Hepatocyte (in vitro differentiated cells): ENCODE measurements around the gene XRCC2.

Source experiments
- EZH2 ChIP-seq: fragments of 200-600 bp; sonication (generic); IDR thresholded peaks from 2 replicates; pipeline ENCODE4 v1.6.1; 2016; ENCODE audit warnings: antibody characterized with exemption, mild to moderate bottlenecking, borderline replicate concordance
- EZH2phosphoT487 ChIP-seq: fragments of 200-600 bp; sonication (generic); IDR thresholded peaks from one replicate; pipeline ENCODE4 v1.6.1; 2018; ENCODE audit warnings: antibody characterized with exemption, mild to moderate bottlenecking, low read depth, moderate library complexity; ENCODE audit not compliant: unreplicated experiment, severe bottlenecking
- TF ChIP-seq, protein P1 (sequence below): fragments of 200-600 bp; sonication (generic); IDR thresholded peaks from 2 replicates; pipeline ENCODE4 v1.5.1; 2016; ENCODE audit warnings: antibody characterized with exemption, mild to moderate bottlenecking; ENCODE audit not compliant: poor library complexity

DNA sequence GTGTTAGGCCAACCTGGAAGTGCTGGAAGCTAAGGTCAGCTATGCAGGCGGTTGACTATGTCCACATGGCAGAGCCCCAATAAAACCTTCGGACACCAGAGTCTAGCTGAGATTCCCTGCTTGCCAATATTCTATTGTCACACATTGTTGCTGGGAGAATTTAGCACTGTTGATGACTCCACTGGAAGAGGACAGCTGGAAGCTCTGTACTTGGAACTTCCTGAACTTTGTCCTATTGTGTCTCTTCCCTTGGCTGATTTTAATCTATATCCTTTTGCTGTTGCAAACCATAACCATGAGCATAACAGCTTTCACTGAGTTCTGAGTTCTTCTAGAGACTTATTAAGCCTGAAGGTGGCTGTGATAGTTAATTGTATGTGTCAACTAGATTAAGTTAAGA, 12.0 kb downstream of the XRCC2 start:
- TF ChIP-seq, protein P1, sequence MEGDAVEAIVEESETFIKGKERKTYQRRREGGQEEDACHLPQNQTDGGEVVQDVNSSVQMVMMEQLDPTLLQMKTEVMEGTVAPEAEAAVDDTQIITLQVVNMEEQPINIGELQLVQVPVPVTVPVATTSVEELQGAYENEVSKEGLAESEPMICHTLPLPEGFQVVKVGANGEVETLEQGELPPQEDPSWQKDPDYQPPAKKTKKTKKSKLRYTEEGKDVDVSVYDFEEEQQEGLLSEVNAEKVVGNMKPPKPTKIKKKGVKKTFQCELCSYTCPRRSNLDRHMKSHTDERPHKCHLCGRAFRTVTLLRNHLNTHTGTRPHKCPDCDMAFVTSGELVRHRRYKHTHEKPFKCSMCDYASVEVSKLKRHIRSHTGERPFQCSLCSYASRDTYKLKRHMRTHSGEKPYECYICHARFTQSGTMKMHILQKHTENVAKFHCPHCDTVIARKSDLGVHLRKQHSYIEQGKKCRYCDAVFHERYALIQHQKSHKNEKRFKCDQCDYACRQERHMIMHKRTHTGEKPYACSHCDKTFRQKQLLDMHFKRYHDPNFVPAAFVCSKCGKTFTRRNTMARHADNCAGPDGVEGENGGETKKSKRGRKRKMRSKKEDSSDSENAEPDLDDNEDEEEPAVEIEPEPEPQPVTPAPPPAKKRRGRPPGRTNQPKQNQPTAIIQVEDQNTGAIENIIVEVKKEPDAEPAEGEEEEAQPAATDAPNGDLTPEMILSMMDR = no peak
- TF ChIP-seq EZH2phosphoT487 = no peak
- no peak for TF ChIP-seq EZH2
